ENCODE results near the gene DBNDD2.
A peak's percentile ranks its signal among the peaks of the same experiment; 100 is the strongest.

Gene DBNDD2

GRCh38 chr20:45387274-45387673, 20.8 kb upstream of the DBNDD2 start:
- no peak for DNase-seq

- DNase-seq = no peak
These were observed 17.2 kb upstream of the DBNDD2 start for GRCh38 chr20:45390931-45391330.

- no peak for DNase-seq
These were observed 16.5 kb upstream of the DBNDD2 start for GRCh38 chr20:45391559-45391958.

GRCh38 chr20:45392733-45393132, 15.4 kb upstream of the DBNDD2 start:
- peak; percentile 13 for DNase-seq

- DNase-seq = no peak
These were observed 13.6 kb upstream of the DBNDD2 start for GRCh38 chr20:45394221-45395113.

GRCh38 chr20:45395114-45395415, 13.0 kb upstream of the DBNDD2 start:
- no peak for DNase-seq

- DNase-seq = no peak
These were observed 9.1 kb upstream of the DBNDD2 start for GRCh38 chr20:45399018-45399417.

- DNase-seq = no peak
These were observed 7.6 kb upstream of the DBNDD2 start for GRCh38 chr20:45400346-45401031.

GRCh38 chr20:45402946-45403345, 5.1 kb upstream of the DBNDD2 start:
- DNase-seq = no peak

- no peak for DNase-seq
These were observed 3.7 kb upstream of the DBNDD2 start for GRCh38 chr20:45404438-45404837.

GRCh38 chr20:45405571-45406259, 2.4 kb upstream of the DBNDD2 start:
- DNase-seq = peak; percentile 33

- DNase-seq = peak; percentile 70
These were observed 1.6 kb upstream of the DBNDD2 start for GRCh38 chr20:45406260-45407066.

GRCh38 chr20:45407067-45407745, 883 bp upstream of the DBNDD2 start:
- peak; percentile 51 for DNase-seq

GRCh38 chr20:45408646-45409213, 641 bp downstream of the DBNDD2 start:
- no peak for DNase-seq

GRCh38 chr20:45409521-45410272, 1.6 kb downstream of the DBNDD2 start:
- DNase-seq = no peak

- DNase-seq = no peak
These were observed 2.8 kb downstream of the DBNDD2 start for GRCh38 chr20:45410887-45411286.

GRCh38 chr20:45412653-45413052, 4.6 kb downstream of the DBNDD2 start:
- DNase-seq = no peak

- no peak for DNase-seq
These were observed 5.4 kb downstream of the DBNDD2 start for GRCh38 chr20:45413479-45413878.

- DNase-seq = peak; percentile 84
These were observed 7.9 kb downstream of the DBNDD2 start, which contains the start of gene PIGT for GRCh38 chr20:45415822-45416637. TSS of gene PIGT (plus strand) at chr20:45416141. CDS start at chr20:45416157, 16 bp downstream.

GRCh38 chr20:45416917-45417316, 8.8 kb downstream of the DBNDD2 start:
- no peak for DNase-seq

All from fibroblast of skin of back (primary cell).